HepG2 (cell line): ENCODE data around the gene MATR3. TPM values are rescaled to one million over a fixed set of nuclear protein-coding genes. Genes with fewer than 3 reads are reported as not detected.

Experiments used
- AGO2 ChIP-seq: fragments of 200-400 bp; formaldehyde crosslinking; optimal IDR thresholded peaks from 2 replicates; pipeline ENCODE3; 2017; ENCODE audit warnings: mild to moderate bottlenecking, low read depth, low read length, moderate library complexity
- HNRNPL ChIP-seq: fragments of 200-400 bp; formaldehyde crosslinking; IDR thresholded peaks from 2 replicates; pipeline ENCODE4 v1.6.1; 2017; ENCODE audit warnings: mild to moderate bottlenecking, low read depth, low read length
- KLF11 ChIP-seq: IDR thresholded peaks from 2 replicates; pipeline ENCODE4 v1.6.1; 2016; ENCODE audit warnings: missing compliant biosample characterization
- PAWR ChIP-seq: sonication (generic); formaldehyde crosslinking; IDR thresholded peaks from 2 replicates; pipeline ENCODE4 v1.4.0; 2020; ENCODE audit warnings: missing genetic modification reagents, mild to moderate bottlenecking, borderline replicate concordance
- PRPF4 ChIP-seq: fragments of 200-400 bp; formaldehyde crosslinking; IDR thresholded peaks from 2 replicates; pipeline ENCODE4 v1.6.1; 2016; ENCODE audit warnings: low read length, low read depth; ENCODE audit not compliant: poor library complexity, severe bottlenecking
- RFX5 ChIP-seq: IDR thresholded peaks from 2 replicates; pipeline ENCODE4 v1.6.1; 2011; ENCODE audit warnings: low read depth, low read length, improper control_type of control experiment
- SALL2 ChIP-seq: sonication (generic); formaldehyde crosslinking; IDR thresholded peaks from 2 replicates; pipeline ENCODE4 v1.8.1; 2023; ENCODE audit warnings: mild to moderate bottlenecking, missing genetic modification reagents, inconsistent platforms
- TBL1XR1 ChIP-seq: fragments of 150-350 bp; IDR thresholded peaks from 2 replicates; pipeline ENCODE4 v1.6.1; 2014; ENCODE audit warnings: borderline replicate concordance, low read length; ENCODE audit not compliant: partially characterized antibody
- TCF7 ChIP-seq: sonication (generic); IDR thresholded peaks from 2 replicates; pipeline ENCODE4 v1.6.1; 2016; ENCODE audit warnings: antibody characterized with exemption, low read depth
- U2AF2 ChIP-seq: fragments of 200-400 bp; formaldehyde crosslinking; IDR thresholded peaks from 2 replicates; pipeline ENCODE4 v1.6.1; 2017; ENCODE audit warnings: low read depth, mild to moderate bottlenecking, low read length
- ZFP36L2 ChIP-seq: sonication (generic); formaldehyde crosslinking; IDR thresholded peaks from 2 replicates; pipeline ENCODE4 v1.4.0; 2020; ENCODE audit warnings: missing genetic modification reagents
- ZNF224 ChIP-seq: sonication (generic); formaldehyde crosslinking; IDR thresholded peaks from 2 replicates; pipeline ENCODE4 v1.5.0; 2020; ENCODE audit warnings: mild to moderate bottlenecking, missing genetic modification reagents
- ZNF251 ChIP-seq: sonication (generic); formaldehyde crosslinking; IDR thresholded peaks from 2 replicates; pipeline ENCODE4 v1.9.0; 2021; ENCODE audit warnings: mild to moderate bottlenecking, missing genetic modification reagents
- ZNF30 ChIP-seq: sonication (generic); formaldehyde crosslinking; IDR thresholded peaks from 2 replicates; pipeline ENCODE4 v1.5.0; 2020; ENCODE audit warnings: mild to moderate bottlenecking, missing genetic modification reagents
- ZNF337 ChIP-seq: sonication (generic); formaldehyde crosslinking; IDR thresholded peaks from 2 replicates; pipeline ENCODE4 v1.5.1; 2020; ENCODE audit warnings: missing genetic modification reagents, low read depth, mild to moderate bottlenecking, borderline replicate concordance
- ZNF569 ChIP-seq: sonication (generic); formaldehyde crosslinking; IDR thresholded peaks from 2 replicates; pipeline ENCODE4 v1.5.0; 2020; ENCODE audit warnings: mild to moderate bottlenecking, missing genetic modification reagents, moderate library complexity, borderline replicate concordance
- ZSCAN21 ChIP-seq: sonication (generic); formaldehyde crosslinking; IDR thresholded peaks from 2 replicates; pipeline ENCODE4 v1.8.0; 2022; ENCODE audit warnings: mild to moderate bottlenecking, missing genetic modification reagents, moderate library complexity, borderline replicate concordance
- ZZZ3 ChIP-seq: sonication (generic); formaldehyde crosslinking; IDR thresholded peaks from 2 replicates; pipeline ENCODE4 v1.4.0; 2020; ENCODE audit warnings: missing genetic modification reagents, mild to moderate bottlenecking, borderline replicate concordance
- polyA plus RNA-seq, 8 experiments: library from polyadenylated mRNA; depleted of rRNA in 3 of 8; stranded (reverse) in 7 of 8; unstranded in 1 of 8; fragments of >200 nt; fragmentation: Illumina TruSeq in 4 of 8; extraction: Trizol in 4 of 8; gene quantifications; 2 replicates each; pipeline versions ENCODE4 v1.2.1 to v1.2.3, GENCODE V29; 2011 to 2016; ENCODE audit warnings: low read depth in 4 of 8, missing spikeins in 1 of 8, mixed read lengths in 1 of 8; ENCODE audit not compliant: insufficient read depth in 1 of 8
- total RNA-seq, 5 experiments: library from RNA; depleted of rRNA; stranded (reverse); fragments of >200 nt; fragmentation: Illumina TruSeq; extraction: Trizol; gene quantifications; 2 replicates each; pipeline ENCODE4 v1.2.3, GENCODE V29; 2016; ENCODE audit warnings: low read depth in 1 of 5
- TF ChIP-seq, protein P1 (sequence below): sonication (generic); formaldehyde crosslinking; IDR thresholded peaks from 2 replicates; pipeline ENCODE4 v1.5.1; 2020; ENCODE audit warnings: missing genetic modification reagents, mild to moderate bottlenecking, borderline replicate concordance
- TF ChIP-seq, protein P2 (sequence below): sonication (generic); formaldehyde crosslinking; IDR thresholded peaks from 2 replicates; pipeline ENCODE4 v1.4.0; 2020; ENCODE audit warnings: missing genetic modification reagents
- TF ChIP-seq, protein P3 (sequence below): sonication (generic); formaldehyde crosslinking; IDR thresholded peaks from 2 replicates; pipeline ENCODE4 v1.8.0; 2022; ENCODE audit warnings: missing genetic modification reagents, mild to moderate bottlenecking, borderline replicate concordance
- TF ChIP-seq, protein P4 (sequence below): sonication (generic); formaldehyde crosslinking; IDR thresholded peaks from 2 replicates; pipeline ENCODE4 v1.5.0; 2020; ENCODE audit warnings: missing genetic modification reagents
- TF ChIP-seq, protein P5 (sequence below): sonication (generic); formaldehyde crosslinking; IDR thresholded peaks from 2 replicates; pipeline ENCODE4 v1.8.0; 2022; ENCODE audit warnings: mild to moderate bottlenecking, missing genetic modification reagents, moderate library complexity

The MATR3 gene
- total and polyA plus RNA-seq, 2 of the 13 experiments (the other 11 are each of a cell fraction or from before 2014, with no cell fraction given), result 94.2 to 341 TPM

DNA sequence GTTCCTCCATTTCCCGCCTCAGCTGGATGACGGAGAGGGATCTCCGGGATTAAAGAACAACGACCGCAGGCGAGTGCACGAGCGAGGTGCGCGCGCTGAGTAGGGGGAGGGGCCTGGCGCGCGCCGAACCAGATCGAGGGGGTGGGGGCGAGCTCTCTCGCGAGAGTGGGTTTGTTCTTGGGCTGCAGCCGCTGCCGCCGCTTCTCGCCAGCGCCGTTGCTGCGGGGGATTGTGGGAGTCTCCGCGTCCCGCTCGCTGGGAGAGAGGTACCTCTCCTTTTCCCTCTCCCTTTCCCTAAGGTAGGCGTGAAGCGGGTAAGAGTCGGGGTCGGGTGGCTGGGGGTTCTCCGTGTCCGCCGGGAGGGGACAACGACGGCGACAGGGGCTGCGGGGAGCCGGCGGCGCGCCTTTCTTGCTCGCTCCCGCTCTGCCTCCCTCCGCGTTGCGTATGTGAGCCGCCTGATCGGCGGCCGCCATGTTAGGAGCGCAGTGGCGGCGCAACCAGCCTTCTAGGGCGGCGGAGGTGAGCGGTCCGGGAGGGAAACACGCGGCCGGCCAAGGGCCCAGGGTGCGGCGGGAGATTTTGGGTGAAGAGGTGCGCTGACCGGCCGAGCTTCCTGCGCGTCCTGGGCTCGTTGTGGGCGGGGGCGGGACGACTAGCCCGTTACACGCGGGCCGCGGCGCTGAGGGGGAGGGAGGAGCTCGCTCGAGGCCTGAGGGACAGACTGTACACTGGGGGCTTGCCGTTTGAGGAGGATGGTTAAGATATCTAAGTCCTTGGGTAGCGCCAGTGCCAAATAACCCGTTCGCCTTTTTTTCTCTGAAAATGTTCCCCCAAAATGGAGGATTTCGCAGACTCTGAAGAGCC lies at the start of gene MATR3 (continued):
- peak; percentile 88 for TF ChIP-seq SALL2 (CRISPR knock-in tag)
- TF ChIP-seq HNRNPL, result peak; percentile 61; the same call in 1 of the 2 replicates
- TF ChIP-seq TBL1XR1, result no peak
- TF ChIP-seq ZNF224 (CRISPR knock-in tag), result no peak; the same call in none of the 2 replicates
- peak; percentile 69; the same call in 1 of the 2 replicates for TF ChIP-seq ZZZ3 (CRISPR knock-in tag)
- TF ChIP-seq, protein P1, sequence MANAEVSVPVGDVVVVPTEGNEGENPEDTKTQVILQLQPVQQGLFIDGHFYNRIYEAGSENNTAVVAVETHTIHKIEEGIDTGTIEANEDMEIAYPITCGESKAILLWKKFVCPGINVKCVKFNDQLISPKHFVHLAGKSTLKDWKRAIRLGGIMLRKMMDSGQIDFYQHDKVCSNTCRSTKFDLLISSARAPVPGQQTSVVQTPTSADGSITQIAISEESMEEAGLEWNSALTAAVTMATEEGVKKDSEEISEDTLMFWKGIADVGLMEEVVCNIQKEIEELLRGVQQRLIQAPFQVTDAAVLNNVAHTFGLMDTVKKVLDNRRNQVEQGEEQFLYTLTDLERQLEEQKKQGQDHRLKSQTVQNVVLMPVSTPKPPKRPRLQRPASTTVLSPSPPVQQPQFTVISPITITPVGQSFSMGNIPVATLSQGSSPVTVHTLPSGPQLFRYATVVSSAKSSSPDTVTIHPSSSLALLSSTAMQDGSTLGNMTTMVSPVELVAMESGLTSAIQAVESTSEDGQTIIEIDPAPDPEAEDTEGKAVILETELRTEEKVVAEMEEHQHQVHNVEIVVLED (CRISPR knock-in tag), result peak; percentile 78
- TF ChIP-seq, protein P2, sequence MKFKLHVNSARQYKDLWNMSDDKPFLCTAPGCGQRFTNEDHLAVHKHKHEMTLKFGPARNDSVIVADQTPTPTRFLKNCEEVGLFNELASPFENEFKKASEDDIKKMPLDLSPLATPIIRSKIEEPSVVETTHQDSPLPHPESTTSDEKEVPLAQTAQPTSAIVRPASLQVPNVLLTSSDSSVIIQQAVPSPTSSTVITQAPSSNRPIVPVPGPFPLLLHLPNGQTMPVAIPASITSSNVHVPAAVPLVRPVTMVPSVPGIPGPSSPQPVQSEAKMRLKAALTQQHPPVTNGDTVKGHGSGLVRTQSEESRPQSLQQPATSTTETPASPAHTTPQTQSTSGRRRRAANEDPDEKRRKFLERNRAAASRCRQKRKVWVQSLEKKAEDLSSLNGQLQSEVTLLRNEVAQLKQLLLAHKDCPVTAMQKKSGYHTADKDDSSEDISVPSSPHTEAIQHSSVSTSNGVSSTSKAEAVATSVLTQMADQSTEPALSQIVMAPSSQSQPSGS, result no peak
- TF ChIP-seq ZNF30 (CRISPR knock-in tag), result no peak
- TF ChIP-seq ZNF337 (CRISPR knock-in tag), result peak; percentile 40; the same call in 1 of the 2 replicates
- TF ChIP-seq RFX5, result no peak
- no peak for TF ChIP-seq ZNF251 (CRISPR knock-in tag)
- no peak for TF ChIP-seq ZNF569 (CRISPR knock-in tag)
- TF ChIP-seq U2AF2, result no peak
- peak; percentile 73; the same call in 1 of the 2 replicates for TF ChIP-seq ZSCAN21 (CRISPR knock-in tag)
- TF ChIP-seq AGO2, result peak; percentile 98
- TF ChIP-seq PAWR (CRISPR knock-in tag), result no peak
- TF ChIP-seq, protein P3, sequence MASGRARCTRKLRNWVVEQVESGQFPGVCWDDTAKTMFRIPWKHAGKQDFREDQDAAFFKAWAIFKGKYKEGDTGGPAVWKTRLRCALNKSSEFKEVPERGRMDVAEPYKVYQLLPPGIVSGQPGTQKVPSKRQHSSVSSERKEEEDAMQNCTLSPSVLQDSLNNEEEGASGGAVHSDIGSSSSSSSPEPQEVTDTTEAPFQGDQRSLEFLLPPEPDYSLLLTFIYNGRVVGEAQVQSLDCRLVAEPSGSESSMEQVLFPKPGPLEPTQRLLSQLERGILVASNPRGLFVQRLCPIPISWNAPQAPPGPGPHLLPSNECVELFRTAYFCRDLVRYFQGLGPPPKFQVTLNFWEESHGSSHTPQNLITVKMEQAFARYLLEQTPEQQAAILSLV, result no peak; the same call in none of the 2 replicates
- peak; percentile 72 for TF ChIP-seq PRPF4
- no peak for TF ChIP-seq ZFP36L2 (CRISPR knock-in tag)
- TF ChIP-seq, protein P4, sequence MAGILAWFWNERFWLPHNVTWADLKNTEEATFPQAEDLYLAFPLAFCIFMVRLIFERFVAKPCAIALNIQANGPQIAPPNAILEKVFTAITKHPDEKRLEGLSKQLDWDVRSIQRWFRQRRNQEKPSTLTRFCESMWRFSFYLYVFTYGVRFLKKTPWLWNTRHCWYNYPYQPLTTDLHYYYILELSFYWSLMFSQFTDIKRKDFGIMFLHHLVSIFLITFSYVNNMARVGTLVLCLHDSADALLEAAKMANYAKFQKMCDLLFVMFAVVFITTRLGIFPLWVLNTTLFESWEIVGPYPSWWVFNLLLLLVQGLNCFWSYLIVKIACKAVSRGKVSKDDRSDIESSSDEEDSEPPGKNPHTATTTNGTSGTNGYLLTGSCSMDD (CRISPR knock-in tag), result no peak
- no peak for TF ChIP-seq KLF11 (CRISPR knock-in tag)
- no peak for TF ChIP-seq TCF7
- TF ChIP-seq, protein P5, sequence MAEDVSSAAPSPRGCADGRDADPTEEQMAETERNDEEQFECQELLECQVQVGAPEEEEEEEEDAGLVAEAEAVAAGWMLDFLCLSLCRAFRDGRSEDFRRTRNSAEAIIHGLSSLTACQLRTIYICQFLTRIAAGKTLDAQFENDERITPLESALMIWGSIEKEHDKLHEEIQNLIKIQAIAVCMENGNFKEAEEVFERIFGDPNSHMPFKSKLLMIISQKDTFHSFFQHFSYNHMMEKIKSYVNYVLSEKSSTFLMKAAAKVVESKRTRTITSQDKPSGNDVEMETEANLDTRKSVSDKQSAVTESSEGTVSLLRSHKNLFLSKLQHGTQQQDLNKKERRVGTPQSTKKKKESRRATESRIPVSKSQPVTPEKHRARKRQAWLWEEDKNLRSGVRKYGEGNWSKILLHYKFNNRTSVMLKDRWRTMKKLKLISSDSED (CRISPR knock-in tag), result no peak
